HepG2 (cell line): ENCODE measurements around the gene STRN4.

ENCODE experiments used
- ETV6 ChIP-seq: sonication (generic); formaldehyde crosslinking; conservative IDR thresholded peaks from 2 replicates; pipeline ENCODE4 v1.4.0; 2020; ENCODE audit warnings: missing genetic modification reagents
- JUND ChIP-seq: sonication (generic); formaldehyde crosslinking; IDR thresholded peaks from 2 replicates; pipeline ENCODE4 v1.8.0; 2022; ENCODE audit warnings: mild to moderate bottlenecking, missing genetic modification reagents
- ZFP62 ChIP-seq: sonication (generic); formaldehyde crosslinking; IDR thresholded peaks from 2 replicates; pipeline ENCODE4 v1.4.0; 2020; ENCODE audit warnings: missing genetic modification reagents
- TF ChIP-seq, protein P1 (sequence below): sonication (generic); formaldehyde crosslinking; IDR thresholded peaks from 2 replicates; pipeline ENCODE4 v1.5.1; 2020; ENCODE audit warnings: mild to moderate bottlenecking, missing genetic modification reagents, borderline replicate concordance
- TF ChIP-seq, protein P2 (sequence below): sonication (generic); formaldehyde crosslinking; IDR thresholded peaks from 2 replicates; pipeline ENCODE4 v1.5.0; 2020; ENCODE audit warnings: mild to moderate bottlenecking, missing genetic modification reagents, moderate library complexity

DNA sequence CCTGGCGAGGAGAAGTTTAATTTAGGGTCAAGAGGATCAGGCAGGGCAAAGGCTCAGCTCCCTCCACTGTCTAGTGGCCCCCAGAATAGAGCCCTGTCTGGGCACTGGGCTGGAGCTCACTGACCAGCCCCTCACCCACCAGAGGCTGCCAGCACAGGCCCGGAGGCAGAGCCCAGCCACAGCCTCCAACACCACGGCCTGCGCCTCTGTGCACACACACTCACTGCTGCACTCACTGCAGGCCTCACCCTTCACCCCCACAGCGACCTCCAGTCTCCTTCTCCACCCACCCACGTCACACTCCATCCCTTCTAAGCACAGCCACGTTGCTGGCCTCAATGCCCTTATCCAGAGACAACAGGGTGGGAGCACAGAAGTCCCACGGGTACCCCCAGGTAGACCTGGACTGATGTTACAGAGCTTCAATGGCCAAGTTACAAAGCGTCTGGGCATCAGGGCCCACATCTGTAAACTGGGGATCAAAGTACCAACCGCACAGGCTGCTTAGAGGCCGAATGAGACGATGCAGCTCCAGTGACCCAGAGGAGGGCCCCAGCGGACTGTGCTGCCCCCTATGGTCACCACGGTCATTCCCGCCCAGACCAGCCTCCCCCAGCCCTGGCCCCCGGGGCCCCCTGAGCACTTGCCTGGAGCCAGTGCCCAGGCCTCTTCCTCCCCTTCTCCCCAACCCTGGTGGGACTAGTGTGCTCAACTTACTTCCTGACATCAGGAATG, 24.8 kb downstream of the STRN4 start:
- no peak for TF ChIP-seq ZFP62
- no peak for TF ChIP-seq ETV6 (CRISPR knock-in tag)
- TF ChIP-seq, protein P1, sequence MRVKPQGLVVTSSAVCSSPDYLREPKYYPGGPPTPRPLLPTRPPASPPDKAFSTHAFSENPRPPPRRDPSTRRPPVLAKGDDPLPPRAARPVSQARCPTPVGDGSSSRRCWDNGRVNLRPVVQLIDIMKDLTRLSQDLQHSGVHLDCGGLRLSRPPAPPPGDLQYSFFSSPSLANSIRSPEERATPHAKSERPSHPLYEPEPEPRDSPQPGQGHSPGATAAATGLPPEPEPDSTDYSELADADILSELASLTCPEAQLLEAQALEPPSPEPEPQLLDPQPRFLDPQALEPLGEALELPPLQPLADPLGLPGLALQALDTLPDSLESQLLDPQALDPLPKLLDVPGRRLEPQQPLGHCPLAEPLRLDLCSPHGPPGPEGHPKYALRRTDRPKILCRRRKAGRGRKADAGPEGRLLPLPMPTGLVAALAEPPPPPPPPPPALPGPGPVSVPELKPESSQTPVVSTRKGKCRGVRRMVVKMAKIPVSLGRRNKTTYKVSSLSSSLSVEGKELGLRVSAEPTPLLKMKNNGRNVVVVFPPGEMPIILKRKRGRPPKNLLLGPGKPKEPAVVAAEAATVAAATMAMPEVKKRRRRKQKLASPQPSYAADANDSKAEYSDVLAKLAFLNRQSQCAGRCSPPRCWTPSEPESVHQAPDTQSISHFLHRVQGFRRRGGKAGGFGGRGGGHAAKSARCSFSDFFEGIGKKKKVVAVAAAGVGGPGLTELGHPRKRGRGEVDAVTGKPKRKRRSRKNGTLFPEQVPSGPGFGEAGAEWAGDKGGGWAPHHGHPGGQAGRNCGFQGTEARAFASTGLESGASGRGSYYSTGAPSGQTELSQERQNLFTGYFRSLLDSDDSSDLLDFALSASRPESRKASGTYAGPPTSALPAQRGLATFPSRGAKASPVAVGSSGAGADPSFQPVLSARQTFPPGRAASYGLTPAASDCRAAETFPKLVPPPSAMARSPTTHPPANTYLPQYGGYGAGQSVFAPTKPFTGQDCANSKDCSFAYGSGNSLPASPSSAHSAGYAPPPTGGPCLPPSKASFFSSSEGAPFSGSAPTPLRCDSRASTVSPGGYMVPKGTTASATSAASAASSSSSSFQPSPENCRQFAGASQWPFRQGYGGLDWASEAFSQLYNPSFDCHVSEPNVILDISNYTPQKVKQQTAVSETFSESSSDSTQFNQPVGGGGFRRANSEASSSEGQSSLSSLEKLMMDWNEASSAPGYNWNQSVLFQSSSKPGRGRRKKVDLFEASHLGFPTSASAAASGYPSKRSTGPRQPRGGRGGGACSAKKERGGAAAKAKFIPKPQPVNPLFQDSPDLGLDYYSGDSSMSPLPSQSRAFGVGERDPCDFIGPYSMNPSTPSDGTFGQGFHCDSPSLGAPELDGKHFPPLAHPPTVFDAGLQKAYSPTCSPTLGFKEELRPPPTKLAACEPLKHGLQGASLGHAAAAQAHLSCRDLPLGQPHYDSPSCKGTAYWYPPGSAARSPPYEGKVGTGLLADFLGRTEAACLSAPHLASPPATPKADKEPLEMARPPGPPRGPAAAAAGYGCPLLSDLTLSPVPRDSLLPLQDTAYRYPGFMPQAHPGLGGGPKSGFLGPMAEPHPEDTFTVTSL (CRISPR knock-in tag) = no peak
- no peak for TF ChIP-seq JUND (CRISPR knock-in tag)
- TF ChIP-seq, protein P2, sequence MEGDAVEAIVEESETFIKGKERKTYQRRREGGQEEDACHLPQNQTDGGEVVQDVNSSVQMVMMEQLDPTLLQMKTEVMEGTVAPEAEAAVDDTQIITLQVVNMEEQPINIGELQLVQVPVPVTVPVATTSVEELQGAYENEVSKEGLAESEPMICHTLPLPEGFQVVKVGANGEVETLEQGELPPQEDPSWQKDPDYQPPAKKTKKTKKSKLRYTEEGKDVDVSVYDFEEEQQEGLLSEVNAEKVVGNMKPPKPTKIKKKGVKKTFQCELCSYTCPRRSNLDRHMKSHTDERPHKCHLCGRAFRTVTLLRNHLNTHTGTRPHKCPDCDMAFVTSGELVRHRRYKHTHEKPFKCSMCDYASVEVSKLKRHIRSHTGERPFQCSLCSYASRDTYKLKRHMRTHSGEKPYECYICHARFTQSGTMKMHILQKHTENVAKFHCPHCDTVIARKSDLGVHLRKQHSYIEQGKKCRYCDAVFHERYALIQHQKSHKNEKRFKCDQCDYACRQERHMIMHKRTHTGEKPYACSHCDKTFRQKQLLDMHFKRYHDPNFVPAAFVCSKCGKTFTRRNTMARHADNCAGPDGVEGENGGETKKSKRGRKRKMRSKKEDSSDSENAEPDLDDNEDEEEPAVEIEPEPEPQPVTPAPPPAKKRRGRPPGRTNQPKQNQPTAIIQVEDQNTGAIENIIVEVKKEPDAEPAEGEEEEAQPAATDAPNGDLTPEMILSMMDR = peak; percentile 60
